HepG2 (cell line): Measurements from ENCODE around the gene ATG13. TPM values are rescaled to one million over a fixed set of nuclear protein-coding genes. Genes with fewer than 3 reads are reported as not detected.

Source experiments
- ATAC-seq: fragments of 200-7000 bp; cut with Tn5 transposase; 3 replicates; pipeline ENCODE4 v1.9.1; 2020; ENCODE audit warnings: mild to moderate bottlenecking, moderate library complexity
- BruUV-seq: library from RNA; stranded (reverse); fragments of 400-500 nt; replicated peaks from 2 replicates; lab custom pipeline; 2021; lab: Mats Ljungman, UMichigan
- CTCF ChIA-PET: fragments of 300-600 bp; formaldehyde crosslinking; extraction: SDS; loops from one replicate; lab custom pipeline; 2021; ENCODE audit warnings: low total read pairs, inconsistent platforms, low intra/inter-chr PET ratio; lab: Yijun Ruan, JAX
- POLR2A ChIA-PET: fragments of 350-600 bp; sonication (Branson Sonifier 250); formaldehyde crosslinking; loops from one replicate; lab custom pipeline; 2020; ENCODE audit warnings: antibody characterized with exemption, inconsistent platforms; lab: Yijun Ruan, JAX
- DNase-seq: peaks from one replicate; pipeline ENCODE4 v3.0.0-alpha.2; 2015; ENCODE audit warnings: low spot score
- FAIRE-seq: peaks from 3 replicates; lab custom pipeline; 2011; peaks lifted over from hg19 to GRCh38; lab: Jason Lieb, UNC
- H2AFZ ChIP-seq: one replicate; pipeline ENCODE4 v1.6.1; 2011; ENCODE audit warnings: low read length, inconsistent platforms
- H3K27ac ChIP-seq: fragments of 300-600 bp; 3 replicates; pipeline ENCODE4 v1.8.0; 2011; ENCODE audit warnings: mixed run types, mild to moderate bottlenecking, mixed read lengths, low read length, inconsistent platforms; ENCODE audit not compliant: insufficient read depth; ENCODE audit errors: extremely low read length
- H3K27me3 ChIP-seq, 2 experiments: fragments of 200-600 bp in 1 of 2; 2 replicates in 1 of 2; 3 replicates in 1 of 2; pipeline versions ENCODE4 v1.6.0 to v1.8.0; 2011; ENCODE audit warnings: low read length in 2 of 2, mild to moderate bottlenecking in 2 of 2, moderate library complexity in 2 of 2, inconsistent platforms in 1 of 2; ENCODE audit not compliant: insufficient read depth in 2 of 2, control insufficient read depth in 1 of 2
- H3K36me3 ChIP-seq, 2 experiments: fragments of 200-600 bp in 1 of 2; replicated peaks in 1 of 2; 2 replicates in 1 of 2; 3 replicates in 1 of 2; pipeline versions ENCODE4 v1.5.1 to v1.8.0; 2011; ENCODE audit warnings: low read length in 2 of 2, inconsistent platforms in 1 of 2; ENCODE audit not compliant: insufficient read depth in 2 of 2, control insufficient read depth in 1 of 2
- H3K4me1 ChIP-seq: 2 replicates; pipeline ENCODE4 v1.5.1; 2012; ENCODE audit warnings: low read length, inconsistent platforms; ENCODE audit not compliant: insufficient read depth
- H3K4me2 ChIP-seq: 2 replicates; pipeline ENCODE4 v1.6.0; 2011; ENCODE audit warnings: low read depth, low read length, inconsistent platforms
- H3K4me3 ChIP-seq, 3 experiments: fragments of 200-600 bp in 1 of 3; sonication (generic), shearing (Covaris generic) in 1 of 3; replicated peaks in 1 of 3; 2 replicates each; pipeline ENCODE4 v1.5.1; 2011 to 2016; ENCODE audit warnings: low read length in 3 of 3, inconsistent platforms in 2 of 3, low read depth in 2 of 3, mild to moderate bottlenecking in 2 of 3, control low read depth in 1 of 3, mixed read lengths in 1 of 3; ENCODE audit not compliant: insufficient read depth in 1 of 3
- H3K79me2 ChIP-seq: one replicate; pipeline ENCODE4 v1.6.1; 2011; ENCODE audit warnings: low read length, inconsistent platforms; ENCODE audit not compliant: insufficient read depth
- H3K9ac ChIP-seq: 2 replicates; pipeline ENCODE4 v1.6.0; 2011; ENCODE audit warnings: mild to moderate bottlenecking, low read depth, low read length, inconsistent platforms; ENCODE audit not compliant: insufficient read depth
- H3K9me3 ChIP-seq: 2 replicates; pipeline ENCODE4 v1.5.1; 2012; ENCODE audit warnings: mild to moderate bottlenecking, low read length
- H4K20me1 ChIP-seq: 2 replicates; pipeline ENCODE4 v1.6.0; 2011; ENCODE audit warnings: inconsistent platforms, mild to moderate bottlenecking, low read length, moderate library complexity; ENCODE audit not compliant: insufficient read depth
- CBX5 ChIP-seq: sonication (generic); formaldehyde crosslinking; IDR thresholded peaks from 2 replicates; pipeline ENCODE4 v1.4.0; 2020; ENCODE audit warnings: missing genetic modification reagents, borderline replicate concordance
- CEBPG ChIP-seq: IDR thresholded peaks from 2 replicates; pipeline ENCODE4 v1.6.1; 2016
- EP300 ChIP-seq, 3 experiments: sonication (generic) in 1 of 3; formaldehyde crosslinking in 1 of 3; IDR thresholded peaks; 2 replicates each; pipeline versions ENCODE4 v1.5.1 to v1.6.1; 2011 to 2020; ENCODE audit warnings: low read depth in 2 of 3, low read length in 2 of 3, borderline replicate concordance in 1 of 3, improper control_type of control experiment in 1 of 3, mild to moderate bottlenecking in 1 of 3, missing genetic modification reagents in 1 of 3, moderate library complexity in 1 of 3
- FOXK2 ChIP-seq: fragments of 450-650 bp; IDR thresholded peaks from 2 replicates; pipeline ENCODE4 v1.6.1; 2016
- HIVEP1 ChIP-seq: sonication (generic); formaldehyde crosslinking; IDR thresholded peaks from 2 replicates; pipeline ENCODE4 v1.4.0; 2020; ENCODE audit warnings: mild to moderate bottlenecking, missing genetic modification reagents
- HNF1B ChIP-seq: sonication (generic); formaldehyde crosslinking; IDR thresholded peaks from 2 replicates; pipeline ENCODE4 v1.5.1; 2020; ENCODE audit warnings: mild to moderate bottlenecking, moderate library complexity, missing genetic modification reagents
- IKZF5 ChIP-seq: IDR thresholded peaks from 2 replicates; pipeline ENCODE4 v1.6.1; 2018; ENCODE audit warnings: missing genetic modification reagents, mild to moderate bottlenecking, missing compliant biosample characterization
- KMT2A ChIP-seq: sonication (generic); formaldehyde crosslinking; IDR thresholded peaks from 2 replicates; pipeline ENCODE4 v1.4.0; 2020; ENCODE audit warnings: missing genetic modification reagents
- NCOR1 ChIP-seq: fragments of 200-600 bp; sonication (generic); IDR thresholded peaks from 2 replicates; pipeline ENCODE4 v1.7.0; 2017; ENCODE audit warnings: antibody characterized with exemption, low read length, borderline replicate concordance
- RFX3 ChIP-seq: IDR thresholded peaks from 2 replicates; pipeline ENCODE4 v1.6.1; 2016; ENCODE audit warnings: missing biosample characterization, missing genetic modification reagents
- SIX4 ChIP-seq: sonication (generic); formaldehyde crosslinking; IDR thresholded peaks from 2 replicates; pipeline ENCODE4 v1.4.0; 2020; ENCODE audit warnings: missing genetic modification reagents
- THAP8 ChIP-seq: sonication (generic); formaldehyde crosslinking; IDR thresholded peaks from 2 replicates; pipeline ENCODE4 v1.5.1; 2020; ENCODE audit warnings: missing genetic modification reagents, mild to moderate bottlenecking, borderline replicate concordance
- WIZ ChIP-seq: sonication (generic); formaldehyde crosslinking; IDR thresholded peaks from 2 replicates; pipeline ENCODE4 v1.5.1; 2020; ENCODE audit warnings: mild to moderate bottlenecking, missing genetic modification reagents
- ZFP82 ChIP-seq: sonication (generic); formaldehyde crosslinking; IDR thresholded peaks from 2 replicates; pipeline ENCODE4 v1.5.1; 2020; ENCODE audit warnings: mild to moderate bottlenecking, missing genetic modification reagents, borderline replicate concordance
- ZNF10 ChIP-seq: sonication (generic); formaldehyde crosslinking; IDR thresholded peaks from 2 replicates; pipeline ENCODE4 v1.4.0; 2020; ENCODE audit warnings: mild to moderate bottlenecking, low read depth, missing genetic modification reagents, borderline replicate concordance
- ZNF235 ChIP-seq: sonication (generic); formaldehyde crosslinking; IDR thresholded peaks from 2 replicates; pipeline ENCODE4 v1.8.1; 2023; ENCODE audit warnings: mild to moderate bottlenecking, missing genetic modification reagents, borderline replicate concordance
- ZNF292 ChIP-seq: sonication (generic); formaldehyde crosslinking; IDR thresholded peaks from 2 replicates; pipeline ENCODE4 v1.8.1; 2022; ENCODE audit warnings: mild to moderate bottlenecking, low read depth, missing genetic modification reagents, borderline replicate concordance
- ZNF75D ChIP-seq: sonication (generic); formaldehyde crosslinking; IDR thresholded peaks from 2 replicates; pipeline ENCODE4 v1.8.1; 2023; ENCODE audit warnings: missing genetic modification reagents, mild to moderate bottlenecking, borderline replicate concordance
- ZNF790 ChIP-seq: sonication (generic); formaldehyde crosslinking; IDR thresholded peaks from 2 replicates; pipeline ENCODE4 v1.8.0; 2022; ENCODE audit warnings: missing genetic modification reagents, mild to moderate bottlenecking, borderline replicate concordance
- WGBS: methylation state at CpG from one replicate; pipeline ENCODE4 v1.1.6; 2017; ENCODE audit warnings: low lambda C conversion rate; 5-methylcytosine and 5-hydroxymethylcytosine counted together
- in situ Hi-C: cut with HindIII; loops from 2 replicates; pipeline ENCODE4 v1.10.0; 2017; ENCODE audit warnings: low pct_unique_long_range_greater_than_20kb; ENCODE audit not compliant: extremely low pct_ligation_motif_present
- intact Hi-C: fragments of 100-400 bp; cut with micrococcal nuclease; formaldehyde crosslinking; loops from one replicate; pipeline ENCODE4 v1.10.0; 2022; ENCODE audit not compliant: unreplicated experiment
- polyA plus RNA-seq, 8 experiments: library from polyadenylated mRNA; depleted of rRNA in 3 of 8; stranded (reverse) in 7 of 8; unstranded in 1 of 8; fragments of >200 nt; fragmentation: Illumina TruSeq in 4 of 8; extraction: Trizol in 4 of 8; gene quantifications; 2 replicates each; pipeline versions ENCODE4 v1.2.1 to v1.2.3, GENCODE V29; 2011 to 2016; ENCODE audit warnings: low read depth in 4 of 8, missing spikeins in 1 of 8, mixed read lengths in 1 of 8; ENCODE audit not compliant: insufficient read depth in 1 of 8
- total RNA-seq, 5 experiments: library from RNA; depleted of rRNA; stranded (reverse); fragments of >200 nt; fragmentation: Illumina TruSeq; extraction: Trizol; gene quantifications; 2 replicates each; pipeline ENCODE4 v1.2.3, GENCODE V29; 2016; ENCODE audit warnings: low read depth in 1 of 5

ATG13 gene
- total and polyA plus RNA-seq, 2 of the 13 experiments (the other 11 are each of a cell fraction or from before 2014, with no cell fraction given): 55.0 to 77.3 TPM

GRCh38 chr11:46686886-46687795 lies 69.8 kb downstream of the ATG13 start (continued):
- no peak for TF ChIP-seq NCOR1

- Histone ChIP-seq H3K27ac (peak overlapping the region; percentile 62), H3K9ac (no peak overlapping the region), H2AFZ (no peak overlapping the region), H3K4me3 (no peak overlapping the region), H3K36me3 (peaks cover 14 to 42% of the 10 kb centered on the region in 2 experiments), H4K20me1 (no peaks in the 10 kb centered on the region), H3K4me2 (0 out of 2 replicates have a peak overlapping the region, but pooled peaks have one; percentile 1), H3K79me2 (no peaks in the 10 kb centered on the region), H3K4me1 (peaks cover 45% of the 10 kb centered on the region), H3K27me3 (no peaks in the 10 kb centered on the region), H3K9me3 (no peaks in the 10 kb centered on the region)
- ATAC-seq: peak; percentile 66
- POLR2A ChIA-PET: interaction anchor here (0.7 to 2.8 kb wide), 7 partner anchors 10 to 56 kb away, joined by 4 to 17 read pairs (median 5); partner anchors contain the start of genes ARHGAP1, F2 and ZNF408
- 55% methylated on average over 1 of the region's 1 CpG for WGBS
- in situ Hi-C loops: loop anchor here (5.0 kb wide), 1 partner anchor 37 kb away; no protein-coding TSS in a partner anchor
- FAIRE-seq: peak; percentile 15
- intact Hi-C loops: no loop called here
- BruUV-seq: no TSS peak
- CTCF ChIA-PET: no interaction called here
- peak; percentile 44 for DNase-seq
- TF ChIP-seq CEBPG (CRISPR knock-in tag) (no peak), IKZF5 (peak; percentile 86), ZNF75D (CRISPR knock-in tag) (no peak), KMT2A (CRISPR knock-in tag) (no peak), SIX4 (CRISPR knock-in tag) (no peak), ZNF292 (CRISPR knock-in tag) (0 out of 2 replicates have a peak, but pooled peaks have one; percentile 31), CBX5 (CRISPR knock-in tag) (no peak), WIZ (CRISPR knock-in tag) (no peak), FOXK2 (peak; percentile 71; the same call in 1 of the 2 replicates), HIVEP1 (CRISPR knock-in tag) (no peak), EP300 (IDR thresholded peaks at IDR 0.05; ENCODE audit: low read depth in 2 of 2, low read length in 2 of 2) (peak in 1 of 2 experiments; percentile 39; a peak in 1 of 4 replicates), EP300 (CRISPR knock-in tag; IDR thresholded peaks at IDR 0.05; ENCODE audit: borderline replicate concordance) (no peak), ZNF10 (CRISPR knock-in tag) (no peak), ZNF790 (CRISPR knock-in tag) (no peak), RFX3 (CRISPR knock-in tag) (no peak), ZNF235 (CRISPR knock-in tag) (no peak), ZFP82 (no peak), THAP8 (CRISPR knock-in tag) (no peak), HNF1B (CRISPR knock-in tag) (no peak)
These were observed 73.3 kb downstream of the ATG13 start for GRCh38 chr11:46690702-46691101.
